ENCODE results near the gene BTBD18.
A peak's percentile ranks its signal among the peaks of the same experiment; 100 is the strongest.

The BTBD18 gene

GRCh38 chr11:57792060-57792541 lies 40.5 kb upstream of the BTBD18 start:
- no peak overlapping the region for H3K4me3 ChIP-seq (ENCODE audit: low read length)
- TF ChIP-seq CTCF (conservative IDR thresholded peaks at IDR 0.05; ENCODE audit: low read length): no peak
- DNase-seq (ENCODE audit: low read depth): peak; percentile 29

GRCh38 chr11:57791321-57792059 lies 39.9 kb upstream of the BTBD18 start:
- DNase-seq (ENCODE audit: low read depth): no peak
- no peak for TF ChIP-seq CTCF (conservative IDR thresholded peaks at IDR 0.05; ENCODE audit: low read length)
- H3K4me3 ChIP-seq (ENCODE audit: low read length): no peak overlapping the region

GRCh38 chr11:57788703-57789088 lies 37.1 kb upstream of the BTBD18 start:
- H3K4me3 ChIP-seq (ENCODE audit: low read length): no peak overlapping the region
- no peak for TF ChIP-seq CTCF (conservative IDR thresholded peaks at IDR 0.05; ENCODE audit: low read length)
- no peak for DNase-seq (ENCODE audit: low read depth)

- peak; percentile 59 for DNase-seq (ENCODE audit: low read depth)
Observed at GRCh38 chr11:57787920-57788702, 36.5 kb upstream of the BTBD18 start.

GRCh38 chr11:57787006-57787604 lies 35.5 kb upstream of the BTBD18 start:
- DNase-seq (ENCODE audit: low read depth): no peak
- no peak overlapping the region for H3K4me3 ChIP-seq (ENCODE audit: low read length)
- TF ChIP-seq CTCF (conservative IDR thresholded peaks at IDR 0.05; ENCODE audit: low read length): no peak

More at GRCh38 chr11:57787920-57788702, 36.5 kb upstream of the BTBD18 start:
- H3K4me3 ChIP-seq (ENCODE audit: low read length): no peak overlapping the region
- no peak for TF ChIP-seq CTCF (conservative IDR thresholded peaks at IDR 0.05; ENCODE audit: low read length)

GRCh38 chr11:57786436-57786835 lies 34.8 kb upstream of the BTBD18 start:
- no peak for TF ChIP-seq CTCF (conservative IDR thresholded peaks at IDR 0.05; ENCODE audit: low read length)
- no peak overlapping the region for H3K4me3 ChIP-seq (ENCODE audit: low read length)
- DNase-seq (ENCODE audit: low read depth): peak; percentile 64

All from AG10803 (cell line).